Measurements from ENCODE around the gene CDH8.

GRCh38 chr16:61892531-61892930 is 143.7 kb downstream of the CDH8 start:
- TF ChIP-seq CTCF (IDR thresholded peaks at IDR 0.05) (no peak), POLR2A (IDR thresholded peaks at IDR 0.05) (no peak)
